Fibroblast of lung (primary cell): ENCODE measurements around the gene IDH1. TPM values are rescaled to one million over a fixed set of nuclear protein-coding genes. Genes with fewer than 3 reads are reported as not detected.

Experiments used
- DNase-seq, 2 donors: peaks; one replicate each; pipeline versions ENCODE4 v3.0.0 to v3.0.0-alpha.2; 2010; ENCODE audit warnings: low read depth in 2 of 2
- H2AFZ ChIP-seq: 2 replicates; pipeline ENCODE4 v1.5.1; 2012; ENCODE audit warnings: low read length, control low read depth, inconsistent platforms
- H3K27ac ChIP-seq: 2 replicates; pipeline ENCODE4 v1.5.1; 2011; ENCODE audit warnings: low read length, control low read depth; ENCODE audit not compliant: insufficient read depth
- H3K27me3 ChIP-seq: 2 replicates; pipeline ENCODE4 v1.5.1; 2011; ENCODE audit warnings: mild to moderate bottlenecking, low read length; ENCODE audit not compliant: control insufficient read depth, insufficient read depth
- H3K36me3 ChIP-seq: 2 replicates; pipeline ENCODE4 v1.5.1; 2011; ENCODE audit warnings: low read length; ENCODE audit not compliant: control insufficient read depth, insufficient read depth
- H3K4me1 ChIP-seq: 2 replicates; pipeline ENCODE4 v1.5.1; 2011; ENCODE audit warnings: low read length; ENCODE audit not compliant: control insufficient read depth, insufficient read depth; ENCODE audit errors: extremely low read depth
- H3K4me2 ChIP-seq: 2 replicates; pipeline ENCODE4 v1.5.1; 2011; ENCODE audit warnings: low read length, control low read depth; ENCODE audit not compliant: insufficient read depth; ENCODE audit errors: extremely low read depth
- H3K4me3 ChIP-seq, 4 experiments: fragments of 200-600 bp in 1 of 4; sonication (generic) in 1 of 4; replicated peaks in 1 of 4; 2 replicates each; pipeline ENCODE4 v1.5.1; 2011 to 2016; ENCODE audit warnings: low read length in 4 of 4, low read depth in 3 of 4, mild to moderate bottlenecking in 3 of 4, control low read depth in 2 of 4, inconsistent platforms in 1 of 4, mixed read lengths in 1 of 4; ENCODE audit not compliant: insufficient read depth in 1 of 4; ENCODE audit errors: control extremely low read depth in 1 of 4
- H3K79me2 ChIP-seq: 2 replicates; pipeline ENCODE4 v1.5.1; 2012; ENCODE audit warnings: mild to moderate bottlenecking, low read length, inconsistent platforms; ENCODE audit not compliant: control insufficient read depth, insufficient read depth
- H3K9ac ChIP-seq: 2 replicates; pipeline ENCODE4 v1.5.1; 2011; ENCODE audit warnings: mild to moderate bottlenecking, low read length, control low read depth; ENCODE audit not compliant: insufficient read depth
- H3K9me3 ChIP-seq: 2 replicates; pipeline ENCODE4 v1.5.1; 2012; ENCODE audit warnings: low read depth, low read length; ENCODE audit not compliant: control insufficient read depth, insufficient read depth
- H4K20me1 ChIP-seq: 2 replicates; pipeline ENCODE4 v1.5.1; 2011; ENCODE audit warnings: low read length; ENCODE audit not compliant: control insufficient read depth, insufficient read depth; ENCODE audit errors: extremely low read depth
- CTCF ChIP-seq, 2 donors: IDR thresholded peaks in 1 of 2; conservative IDR thresholded peaks in 1 of 2; 1 replicate in 1 of 2; 2 replicates in 1 of 2; pipeline ENCODE4 v1.5.1; 2011 to 2012; ENCODE audit warnings: low read length in 2 of 2, control low read depth in 1 of 2, inconsistent platforms in 1 of 2, low read depth in 1 of 2, mild to moderate bottlenecking in 1 of 2
- EZH2 ChIP-seq: IDR thresholded peaks from 2 replicates; pipeline ENCODE4 v1.5.1; 2012; ENCODE audit warnings: low read length, control low read depth, mild to moderate bottlenecking; ENCODE audit errors: missing control alignments
- polyA minus RNA-seq: library from RNA; depleted of rRNA, polyadenylated mRNA; stranded (reverse); fragments of >200 nt; gene quantifications from 2 replicates; pipeline ENCODE4 v1.2.3, GENCODE V29; 2011; ENCODE audit warnings: low replicate concordance
- polyA plus RNA-seq, 2 donors: library from polyadenylated mRNA; depleted of rRNA in 1 of 2; stranded (reverse) in 1 of 2; unstranded in 1 of 2; fragments of >200 nt; gene quantifications; 2 replicates each; pipeline ENCODE4 v1.2.1, GENCODE V29; 2011 to 2012; ENCODE audit warnings: missing spikeins in 1 of 2
- total RNA-seq: library from RNA; depleted of rRNA; stranded (reverse); fragments of >200 nt; gene quantifications from 2 replicates; pipeline ENCODE4 v1.2.1, GENCODE V29; 2014

Gene IDH1
- total RNA-seq, result 353 and 378 TPM in 2 replicates
- polyA plus RNA-seq, result 199 and 200 TPM in 2 replicates
- 118 and 132 TPM in 2 replicates for polyA plus RNA-seq (2012)
- polyA minus RNA-seq, result 29.0 and 36.5 TPM in 2 replicates

- H3K4me3 ChIP-seq, result peak within 1 kb of the TSS; percentile 65 to 98 (median 94)
Observed at GRCh38 chr2:208254871-208255556, at the start of gene IDH1. IDH1 (minus strand) TSS chr2:208255071; CDS start chr2:208251551, 3,520 bp downstream.

GRCh38 chr2:208304157-208304556 lies 49.3 kb upstream of the IDH1 start:
- DNase-seq, result no peak
- H3K4me2 ChIP-seq, result no peak overlapping the region
- H3K9me3 ChIP-seq, result no peaks in the 10 kb centered on the region
- H2AFZ ChIP-seq, result no peak overlapping the region
- H3K9ac ChIP-seq, result no peak overlapping the region
- peaks cover 5% of the 10 kb centered on the region for H3K36me3 ChIP-seq
- H3K4me3 ChIP-seq, result no peak overlapping the region
- H3K27ac ChIP-seq, result no peak overlapping the region
- H3K79me2 ChIP-seq, result no peaks in the 10 kb centered on the region
- no peaks in the 10 kb centered on the region for H3K27me3 ChIP-seq
- no peaks in the 10 kb centered on the region for H4K20me1 ChIP-seq
- TF ChIP-seq EZH2 (no peak), CTCF (conservative IDR thresholded peaks at IDR 0.05 in 1 of 2, IDR thresholded peaks at IDR 0.05 in 1 of 2; ENCODE audit: low read depth in 1 of 2, low read length in 2 of 2) (no peak)
- no peaks in the 10 kb centered on the region for H3K4me1 ChIP-seq

More at GRCh38 chr2:208254871-208255556, at the start of gene IDH1:
- Histone ChIP-seq H3K36me3 (no peaks in the 10 kb centered on the region), H3K27me3 (no peaks in the 10 kb centered on the region), H2AFZ (peak within 1 kb of the TSS; percentile 85), H4K20me1 (no peaks in the 10 kb centered on the region), H3K79me2 (peaks cover 3% of the 10 kb centered on the region), H3K27ac (peak within 1 kb of the TSS; percentile 73), H3K4me1 (no peaks in the 10 kb centered on the region), H3K4me2 (peak within 1 kb of the TSS; percentile 97), H3K9me3 (no peaks in the 10 kb centered on the region), H3K9ac (peak within 1 kb of the TSS; percentile 54)
- no peak for TF ChIP-seq EZH2
- peak; percentile 30 to 44 for TF ChIP-seq CTCF (conservative IDR thresholded peaks at IDR 0.05 in 1 of 2, IDR thresholded peaks at IDR 0.05 in 1 of 2; ENCODE audit: low read depth in 1 of 2, low read length in 2 of 2)
- peak; percentile 85 to 92 for DNase-seq

GRCh38 chr2:208300847-208301618 lies 46.2 kb upstream of the IDH1 start:
- DNase-seq, result no peak
- H2AFZ ChIP-seq, result no peak overlapping the region
- H3K4me1 ChIP-seq, result no peaks in the 10 kb centered on the region
- H3K9me3 ChIP-seq, result no peaks in the 10 kb centered on the region
- no peak overlapping the region for H3K27ac ChIP-seq
- H3K4me3 ChIP-seq, result no peak overlapping the region
- peaks cover 5% of the 10 kb centered on the region for H3K36me3 ChIP-seq
- no peaks in the 10 kb centered on the region for H3K79me2 ChIP-seq
- no peak overlapping the region for H3K9ac ChIP-seq
- no peak for TF ChIP-seq CTCF (conservative IDR thresholded peaks at IDR 0.05 in 1 of 2, IDR thresholded peaks at IDR 0.05 in 1 of 2; ENCODE audit: low read depth in 1 of 2, low read length in 2 of 2)
- no peak for TF ChIP-seq EZH2
- no peaks in the 10 kb centered on the region for H4K20me1 ChIP-seq
- no peak overlapping the region for H3K4me2 ChIP-seq
- no peaks in the 10 kb centered on the region for H3K27me3 ChIP-seq
